Suprapubic skin (tissue), 4 donors: ENCODE measurements around the gene C2orf92.

Source experiments
- EP300 ChIP-seq: sonication (generic); formaldehyde crosslinking; IDR thresholded peaks from one replicate; pipeline ENCODE4 v1.6.1; 2017; ENCODE audit warnings: antibody characterized with exemption
- POLR2A ChIP-seq, 2 donors: fragments of 450-650 bp; IDR thresholded peaks; one replicate each; pipeline ENCODE4 v1.6.1; 2017; ENCODE audit warnings: antibody characterized with exemption in 2 of 2, mild to moderate bottlenecking in 2 of 2, moderate library complexity in 2 of 2
- POLR2AphosphoS5 ChIP-seq, 3 donors: sonication (generic); formaldehyde crosslinking; IDR thresholded peaks; one replicate each; pipeline ENCODE4 v1.6.1; 2017; ENCODE audit warnings: antibody characterized with exemption in 3 of 3
- TF ChIP-seq, protein P1 (sequence below), 2 donors: fragments of 200-600 bp in 1 of 2; fragments of 450-650 bp in 1 of 2; sonication (generic) in 1 of 2; IDR thresholded peaks; one replicate each; pipeline ENCODE4 v1.5.1; 2016 to 2019; ENCODE audit warnings: antibody characterized with exemption in 2 of 2, mild to moderate bottlenecking in 1 of 2, moderate library complexity in 1 of 2

DNA sequence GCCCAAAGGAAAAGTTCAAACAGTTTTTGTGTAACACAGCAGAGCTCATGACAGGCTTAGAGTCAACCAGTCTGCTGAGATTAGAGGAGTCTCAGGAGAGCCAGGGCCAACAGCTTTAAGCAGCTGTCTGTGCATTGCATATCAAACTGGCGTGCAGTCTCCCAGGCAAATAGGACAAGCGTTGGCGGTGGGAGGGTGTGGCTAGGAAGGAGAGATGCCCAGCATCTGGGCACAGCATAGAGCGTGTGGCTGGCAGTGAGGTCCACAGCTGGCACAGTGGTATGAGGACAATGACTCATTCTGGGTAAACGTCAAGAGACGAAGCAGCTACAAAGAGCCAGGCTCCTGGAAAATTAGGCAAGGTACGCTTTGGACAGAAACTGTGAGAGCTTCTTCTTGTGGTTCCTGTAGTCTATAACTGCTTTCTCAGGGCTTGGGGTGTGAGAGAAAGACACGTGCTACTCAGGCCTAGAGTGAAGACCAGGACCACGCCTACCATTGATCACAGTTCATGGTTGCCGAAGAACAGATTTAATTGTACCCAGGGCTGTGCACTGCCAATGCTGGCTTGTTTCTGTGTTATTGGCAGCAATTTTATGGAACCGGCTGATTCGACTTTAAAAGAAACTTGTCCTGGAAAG lies 58.7 kb downstream of the C2orf92 start:
- TF ChIP-seq POLR2AphosphoS5 (IDR thresholded peaks at IDR 0.05) (no peak), POLR2A (IDR thresholded peaks at IDR 0.05) (no peak), EP300 (no peak)
- TF ChIP-seq, protein P1, sequence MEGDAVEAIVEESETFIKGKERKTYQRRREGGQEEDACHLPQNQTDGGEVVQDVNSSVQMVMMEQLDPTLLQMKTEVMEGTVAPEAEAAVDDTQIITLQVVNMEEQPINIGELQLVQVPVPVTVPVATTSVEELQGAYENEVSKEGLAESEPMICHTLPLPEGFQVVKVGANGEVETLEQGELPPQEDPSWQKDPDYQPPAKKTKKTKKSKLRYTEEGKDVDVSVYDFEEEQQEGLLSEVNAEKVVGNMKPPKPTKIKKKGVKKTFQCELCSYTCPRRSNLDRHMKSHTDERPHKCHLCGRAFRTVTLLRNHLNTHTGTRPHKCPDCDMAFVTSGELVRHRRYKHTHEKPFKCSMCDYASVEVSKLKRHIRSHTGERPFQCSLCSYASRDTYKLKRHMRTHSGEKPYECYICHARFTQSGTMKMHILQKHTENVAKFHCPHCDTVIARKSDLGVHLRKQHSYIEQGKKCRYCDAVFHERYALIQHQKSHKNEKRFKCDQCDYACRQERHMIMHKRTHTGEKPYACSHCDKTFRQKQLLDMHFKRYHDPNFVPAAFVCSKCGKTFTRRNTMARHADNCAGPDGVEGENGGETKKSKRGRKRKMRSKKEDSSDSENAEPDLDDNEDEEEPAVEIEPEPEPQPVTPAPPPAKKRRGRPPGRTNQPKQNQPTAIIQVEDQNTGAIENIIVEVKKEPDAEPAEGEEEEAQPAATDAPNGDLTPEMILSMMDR (IDR thresholded peaks at IDR 0.05), result no peak
